HG03565 (cell line): ENCODE results near the gene RASGEF1B.
A peak's percentile ranks its signal among the peaks of the same experiment; 100 is the strongest.
"Not testable (repeated sequence)": the region's sequence is repeated elsewhere in the genome, so short reads cannot be mapped to it uniquely, and the experiment has no call there.

Experiments used
- ATAC-seq: cut with Tn5 transposase; IDR thresholded peaks from one replicate; pipeline ENCODE4 v1.9.1; 2021; ENCODE audit warnings: mild to moderate bottlenecking, moderate library complexity; ENCODE audit not compliant: unreplicated experiment

RASGEF1B gene

GRCh38 chr4:81436096-81436495 lies 35.6 kb downstream of the RASGEF1B start:
- no peak for ATAC-seq

GRCh38 chr4:81432825-81433224 lies 38.9 kb downstream of the RASGEF1B start:
- no peak for ATAC-seq

- ATAC-seq, result no peak
These were observed 39.7 kb downstream of the RASGEF1B start for GRCh38 chr4:81431971-81432370.

- no peak for ATAC-seq
These were observed 42.1 kb downstream of the RASGEF1B start for GRCh38 chr4:81429607-81430006.

- ATAC-seq, result no peak
These were observed 42.7 kb downstream of the RASGEF1B start for GRCh38 chr4:81429031-81429430.

- no peak for ATAC-seq
These were observed 43.7 kb downstream of the RASGEF1B start for GRCh38 chr4:81428002-81428401.

- ATAC-seq, result no peak
These were observed 44.3 kb downstream of the RASGEF1B start for GRCh38 chr4:81427344-81427821.

- ATAC-seq, result no peak
These were observed 44.9 kb downstream of the RASGEF1B start for GRCh38 chr4:81426770-81427289.

- ATAC-seq, result no peak
These were observed 46.6 kb downstream of the RASGEF1B start for GRCh38 chr4:81424816-81425755.

GRCh38 chr4:81424336-81424735 lies 47.4 kb downstream of the RASGEF1B start:
- no peak for ATAC-seq

GRCh38 chr4:81422595-81422994 lies 49.1 kb downstream of the RASGEF1B start:
- ATAC-seq, result no peak

- ATAC-seq, result peak; percentile 100
These were observed 50.1 kb downstream of the RASGEF1B start for GRCh38 chr4:81421346-81422218.

- ATAC-seq, result no peak
These were observed 53.1 kb downstream of the RASGEF1B start for GRCh38 chr4:81418572-81418971.

GRCh38 chr4:81412946-81413495 lies 58.7 kb downstream of the RASGEF1B start:
- ATAC-seq, result no peak

- no peak for ATAC-seq
These were observed 61.0 kb downstream of the RASGEF1B start for GRCh38 chr4:81410680-81411079.

GRCh38 chr4:81409836-81410235 lies 61.9 kb downstream of the RASGEF1B start:
- ATAC-seq, result no peak

GRCh38 chr4:81408341-81408740 lies 63.4 kb downstream of the RASGEF1B start:
- ATAC-seq, result no peak

GRCh38 chr4:81407726-81408125 lies 64.0 kb downstream of the RASGEF1B start:
- no peak for ATAC-seq

- ATAC-seq, result not testable (repeated sequence)
These were observed 65.2 kb downstream of the RASGEF1B start for GRCh38 chr4:81406481-81406880.

- ATAC-seq, result peak; percentile 87
These were observed 65.8 kb downstream of the RASGEF1B start for GRCh38 chr4:81405900-81406401.

- no peak for ATAC-seq
These were observed 67.0 kb downstream of the RASGEF1B start for GRCh38 chr4:81404741-81405140.
